ENCODE data around the gene MLANA.

DNA sequence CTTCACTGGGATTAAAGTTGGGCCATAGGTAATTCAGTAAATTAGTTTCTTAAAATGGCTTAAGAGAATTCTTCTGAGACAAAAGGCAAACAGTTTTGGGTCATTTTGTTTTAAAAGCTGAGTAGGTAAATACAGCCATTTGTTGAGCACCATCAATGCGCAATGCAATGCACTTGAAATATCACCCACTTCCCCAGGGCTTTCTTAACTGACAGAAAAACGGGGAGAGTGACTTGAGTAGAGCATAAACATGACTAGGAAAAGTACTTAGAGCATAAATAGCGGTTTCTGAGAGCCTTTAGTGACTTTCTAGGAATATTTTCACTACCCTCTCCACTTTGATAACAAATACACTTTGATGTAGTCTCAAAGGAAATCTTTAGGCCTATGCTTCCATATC is 27.2 kb downstream of the MLANA start:
- TF ChIP-seq ZNF292 (tag by site-specific recombination; IDR thresholded peaks at IDR 0.05; ENCODE audit: borderline replicate concordance, low read depth) = no peak
- TF ChIP-seq, protein P1, sequence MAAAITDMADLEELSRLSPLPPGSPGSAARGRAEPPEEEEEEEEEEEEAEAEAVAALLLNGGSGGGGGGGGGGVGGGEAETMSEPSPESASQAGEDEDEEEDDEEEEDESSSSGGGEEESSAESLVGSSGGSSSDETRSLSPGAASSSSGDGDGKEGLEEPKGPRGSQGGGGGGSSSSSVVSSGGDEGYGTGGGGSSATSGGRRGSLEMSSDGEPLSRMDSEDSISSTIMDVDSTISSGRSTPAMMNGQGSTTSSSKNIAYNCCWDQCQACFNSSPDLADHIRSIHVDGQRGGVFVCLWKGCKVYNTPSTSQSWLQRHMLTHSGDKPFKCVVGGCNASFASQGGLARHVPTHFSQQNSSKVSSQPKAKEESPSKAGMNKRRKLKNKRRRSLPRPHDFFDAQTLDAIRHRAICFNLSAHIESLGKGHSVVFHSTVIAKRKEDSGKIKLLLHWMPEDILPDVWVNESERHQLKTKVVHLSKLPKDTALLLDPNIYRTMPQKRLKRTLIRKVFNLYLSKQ (tag by site-specific recombination; IDR thresholded peaks at IDR 0.05; ENCODE audit: borderline replicate concordance) = no peak
- TF ChIP-seq, protein P2, sequence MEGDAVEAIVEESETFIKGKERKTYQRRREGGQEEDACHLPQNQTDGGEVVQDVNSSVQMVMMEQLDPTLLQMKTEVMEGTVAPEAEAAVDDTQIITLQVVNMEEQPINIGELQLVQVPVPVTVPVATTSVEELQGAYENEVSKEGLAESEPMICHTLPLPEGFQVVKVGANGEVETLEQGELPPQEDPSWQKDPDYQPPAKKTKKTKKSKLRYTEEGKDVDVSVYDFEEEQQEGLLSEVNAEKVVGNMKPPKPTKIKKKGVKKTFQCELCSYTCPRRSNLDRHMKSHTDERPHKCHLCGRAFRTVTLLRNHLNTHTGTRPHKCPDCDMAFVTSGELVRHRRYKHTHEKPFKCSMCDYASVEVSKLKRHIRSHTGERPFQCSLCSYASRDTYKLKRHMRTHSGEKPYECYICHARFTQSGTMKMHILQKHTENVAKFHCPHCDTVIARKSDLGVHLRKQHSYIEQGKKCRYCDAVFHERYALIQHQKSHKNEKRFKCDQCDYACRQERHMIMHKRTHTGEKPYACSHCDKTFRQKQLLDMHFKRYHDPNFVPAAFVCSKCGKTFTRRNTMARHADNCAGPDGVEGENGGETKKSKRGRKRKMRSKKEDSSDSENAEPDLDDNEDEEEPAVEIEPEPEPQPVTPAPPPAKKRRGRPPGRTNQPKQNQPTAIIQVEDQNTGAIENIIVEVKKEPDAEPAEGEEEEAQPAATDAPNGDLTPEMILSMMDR (tag by site-specific recombination; IDR thresholded peaks at IDR 0.05) = no peak

All from HEK293 (cell line).